HG03095 (cell line): ENCODE data around the gene SERF1B.
"Not testable (repeated sequence)": the region's sequence is repeated elsewhere in the genome, so short reads cannot be mapped to it uniquely, and the experiment has no call there.

Experiments
- ATAC-seq: cut with Tn5 transposase; IDR thresholded peaks from one replicate; pipeline ENCODE4 v1.9.1; 2021; ENCODE audit warnings: moderate library complexity; ENCODE audit not compliant: unreplicated experiment

SERF1B gene

GRCh38 chr5:70025106-70025844 is at the start of gene SERF1B:
Gene SERF1B (plus strand): TSS chr5:70025251. CDS start chr5:70025452, 201 bp downstream.
- peak; percentile 82 for ATAC-seq

GRCh38 chr5:69991713-69992112 is 33.3 kb upstream of the SERF1B start:
- not testable (repeated sequence) for ATAC-seq

DNA sequence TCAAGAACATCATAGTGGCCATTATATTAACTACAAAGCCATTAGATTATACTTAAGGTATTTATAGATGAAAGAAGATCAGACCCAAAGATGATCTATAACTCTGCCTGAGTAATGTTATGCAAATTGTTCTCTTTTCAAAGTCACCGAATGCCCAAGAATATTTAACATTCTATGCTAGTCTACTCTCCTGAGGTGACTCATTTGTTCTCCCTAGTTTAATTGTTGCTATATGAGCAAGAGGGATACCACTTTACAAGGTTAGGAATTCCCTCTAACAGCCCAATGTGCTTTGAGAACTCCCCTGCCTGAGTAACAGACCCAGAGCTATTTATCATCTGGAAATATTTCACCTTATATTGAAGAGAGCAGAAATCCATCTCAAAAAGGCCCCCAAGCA is 29.5 kb upstream of the SERF1B start:
- ATAC-seq: not testable (repeated sequence)

GRCh38 chr5:70020660-70021059 is 4.4 kb upstream of the SERF1B start:
- not testable (repeated sequence) for ATAC-seq

DNA sequence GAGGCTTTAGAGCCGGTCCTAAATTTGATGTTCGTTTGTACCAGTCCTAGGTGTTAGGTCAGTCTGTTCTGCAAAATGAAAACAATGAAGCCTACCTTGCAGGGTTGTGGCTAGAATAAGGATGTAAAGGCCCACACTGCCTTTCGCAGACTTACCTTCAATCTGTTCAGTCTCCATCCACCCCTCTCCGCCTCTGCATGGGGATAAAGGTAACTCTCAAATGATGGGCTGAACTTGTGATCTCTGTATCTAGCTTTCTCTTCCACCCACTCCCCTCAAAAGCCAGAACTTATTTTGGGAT is 744 bp downstream of the SERF1B start:
- ATAC-seq: peak; percentile 28

GRCh38 chr5:70031204-70031603 is 6.2 kb downstream of the SERF1B start:
- ATAC-seq: not testable (repeated sequence)

DNA sequence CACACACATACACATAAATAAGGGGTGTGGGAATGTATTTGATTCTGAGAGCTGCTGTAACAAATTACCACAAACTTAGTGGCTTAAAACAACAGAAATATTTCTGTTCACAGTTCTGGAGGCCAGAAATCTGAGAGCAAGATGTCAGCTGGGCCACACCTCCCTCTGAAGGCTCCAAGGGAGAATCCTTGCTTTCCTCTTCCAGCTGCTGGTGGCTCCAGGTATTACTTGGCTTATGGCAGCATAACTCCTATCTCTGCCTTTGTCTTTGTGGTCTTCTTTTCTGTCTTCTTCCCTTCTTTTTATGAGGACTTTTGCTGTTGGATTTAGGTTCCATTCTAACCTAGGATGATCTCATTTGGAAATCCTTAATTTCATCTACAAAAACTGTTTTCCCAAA is 16.4 kb downstream of the SERF1B start:
- ATAC-seq: not testable (repeated sequence)

DNA sequence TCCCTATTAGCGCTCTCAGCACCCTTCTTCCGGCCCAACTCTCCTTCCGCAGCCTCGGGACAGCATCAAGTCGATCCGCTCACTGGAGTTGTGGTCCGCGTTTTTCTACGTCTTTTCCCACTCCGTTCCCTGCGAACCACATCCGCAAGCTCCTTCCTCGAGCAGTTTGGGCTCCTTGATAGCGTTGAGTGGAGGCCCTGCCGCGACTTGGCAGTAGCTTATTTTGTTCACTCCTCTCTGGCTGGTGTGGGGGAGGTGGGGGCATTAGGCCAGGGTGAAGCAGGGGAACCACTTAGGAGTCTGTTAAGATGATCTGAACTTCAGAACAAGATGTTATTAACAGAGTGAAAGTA is 24.7 kb downstream of the SERF1B start:
- peak; percentile 22 for ATAC-seq

GRCh38 chr5:70056289-70056942 is 31.4 kb downstream of the SERF1B start:
- ATAC-seq: not testable (repeated sequence)

DNA sequence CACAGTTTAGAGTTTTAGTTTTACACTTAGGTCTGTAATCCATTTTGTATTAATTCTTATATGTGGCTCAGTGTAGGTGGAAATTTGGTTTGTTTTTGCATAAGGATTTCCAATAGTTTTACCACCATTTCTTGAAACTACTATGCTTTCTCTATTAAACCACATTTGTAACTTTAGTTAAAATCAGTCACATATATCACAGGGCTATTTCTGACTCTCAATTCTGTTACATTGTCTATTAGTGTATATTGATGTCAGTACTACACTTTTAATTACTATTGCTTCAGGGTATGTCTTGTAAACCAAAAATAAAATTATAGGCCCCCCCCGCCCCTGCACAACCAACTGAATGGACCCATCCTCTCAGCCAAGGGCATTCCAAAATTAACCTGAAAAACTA is 32.1 kb downstream of the SERF1B start:
- not testable (repeated sequence) for ATAC-seq

DNA sequence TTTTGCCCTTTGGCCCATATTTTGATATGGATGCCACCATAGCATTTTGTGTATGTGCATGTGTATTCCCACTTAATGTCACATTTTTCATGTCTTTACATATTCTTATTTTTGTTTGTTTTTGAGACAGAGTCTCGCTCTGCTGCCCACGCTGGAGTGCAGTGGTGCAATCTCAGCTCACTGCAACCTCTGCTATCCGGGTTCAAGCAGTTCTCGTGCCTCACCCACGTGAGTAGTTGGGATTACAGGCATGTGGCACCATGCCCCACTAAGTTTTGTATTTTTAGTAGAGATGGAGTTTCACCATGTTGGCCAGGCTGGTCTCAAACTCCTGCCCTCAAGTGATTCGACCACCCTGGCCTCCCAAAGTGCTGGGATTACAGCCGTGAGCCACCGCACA is 52.6 kb downstream of the SERF1B start:
- not testable (repeated sequence) for ATAC-seq

DNA sequence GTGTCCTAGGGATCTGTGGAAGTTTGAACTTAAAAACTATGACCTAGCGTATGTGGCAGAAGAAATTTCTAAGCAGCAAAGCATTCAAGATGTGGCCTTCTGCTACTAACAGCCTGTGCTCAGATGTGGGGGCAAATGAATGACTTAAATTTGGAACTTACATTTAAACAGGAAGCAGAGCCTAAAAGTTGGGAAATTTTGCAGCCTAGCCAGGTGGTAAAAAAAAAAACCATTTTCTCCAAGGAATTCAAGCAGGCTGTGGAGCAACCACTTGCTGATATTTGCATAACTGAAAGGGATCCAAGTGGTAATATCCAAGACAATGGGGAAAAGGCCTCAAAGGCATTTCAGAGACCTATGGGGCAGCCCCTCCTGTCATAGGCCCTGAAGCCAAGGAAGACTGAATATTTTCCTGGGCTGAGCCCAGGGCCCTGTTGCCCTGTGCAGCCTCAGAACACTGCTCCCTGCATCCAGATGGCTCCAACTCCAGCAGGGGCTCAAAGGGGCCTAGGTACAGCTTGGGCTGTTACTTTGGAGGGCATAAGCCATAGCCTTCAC is 63.9 kb downstream of the SERF1B start:
- not testable (repeated sequence) for ATAC-seq

DNA sequence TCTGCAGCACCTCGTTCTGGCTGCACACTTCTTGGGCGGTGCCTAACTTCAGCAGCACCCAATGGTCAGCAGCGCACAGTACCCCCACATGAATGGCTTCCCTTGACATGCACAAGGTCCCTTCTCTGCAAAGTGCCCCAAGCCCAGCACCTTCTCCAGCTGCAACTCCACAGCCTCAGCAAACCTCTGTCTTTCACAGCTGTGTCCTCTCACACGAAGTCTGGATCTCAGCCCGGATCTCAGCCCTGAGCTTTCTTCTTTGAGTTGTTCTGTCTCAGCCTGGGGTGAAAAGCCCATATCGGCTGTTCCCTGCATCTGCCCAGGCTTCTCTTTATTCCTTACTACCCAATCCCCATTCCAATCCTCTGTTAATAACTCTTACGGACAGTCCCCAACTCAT is 66.7 kb downstream of the SERF1B start:
- ATAC-seq: not testable (repeated sequence)
